LNCaP clone FGC (cell line): Measurements from ENCODE around the gene TLR3.

Experiments
- DNase-seq: peaks from one replicate; pipeline ENCODE4 v3.0.0-alpha.2; 2011; ENCODE audit warnings: low read depth
- H3K4me3 ChIP-seq: 2 replicates; pipeline ENCODE4 v1.5.1; 2011; ENCODE audit warnings: mild to moderate bottlenecking, low read depth, low read length, control low read depth
- TF ChIP-seq, protein P1 (sequence below): IDR thresholded peaks from 2 replicates; pipeline ENCODE4 v1.5.1; 2012; ENCODE audit warnings: mild to moderate bottlenecking; ENCODE audit not compliant: control insufficient read depth, insufficient read depth; ENCODE audit errors: extremely low read depth

Gene TLR3

DNA sequence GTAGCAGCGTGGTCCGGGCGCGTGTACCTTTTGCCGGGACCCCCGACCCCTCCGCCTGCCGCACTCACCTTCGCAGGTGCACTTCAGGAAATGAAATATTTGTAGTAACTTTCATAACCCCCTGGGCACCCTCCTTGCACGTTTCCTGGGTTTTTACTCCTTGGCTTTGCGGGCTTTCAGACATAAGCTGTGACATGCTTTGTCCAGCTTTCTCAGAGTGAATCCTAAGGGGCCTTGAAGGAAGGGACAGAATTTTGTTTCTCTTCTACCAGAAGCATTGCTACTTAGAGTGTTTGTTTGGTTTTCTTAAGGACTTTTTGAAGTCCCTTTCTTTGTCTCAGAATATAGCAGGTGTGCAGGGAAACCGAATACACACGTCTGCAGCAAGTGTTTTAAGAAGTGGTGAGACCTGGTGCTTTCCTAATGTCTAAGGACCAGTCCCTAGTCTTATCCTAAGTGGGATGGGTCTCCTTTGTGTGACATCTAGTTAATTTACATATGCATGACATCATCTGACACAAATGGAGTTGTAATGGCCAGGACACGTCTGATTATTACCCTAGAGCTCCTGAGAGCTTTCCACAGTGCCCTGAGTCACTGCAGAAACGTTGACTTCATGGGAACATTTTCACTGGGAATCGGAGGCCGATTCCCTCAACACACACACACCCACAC lies 36.8 kb downstream of the TLR3 start:
- no peak overlapping the region for H3K4me3 ChIP-seq
- DNase-seq: no peak

DNA sequence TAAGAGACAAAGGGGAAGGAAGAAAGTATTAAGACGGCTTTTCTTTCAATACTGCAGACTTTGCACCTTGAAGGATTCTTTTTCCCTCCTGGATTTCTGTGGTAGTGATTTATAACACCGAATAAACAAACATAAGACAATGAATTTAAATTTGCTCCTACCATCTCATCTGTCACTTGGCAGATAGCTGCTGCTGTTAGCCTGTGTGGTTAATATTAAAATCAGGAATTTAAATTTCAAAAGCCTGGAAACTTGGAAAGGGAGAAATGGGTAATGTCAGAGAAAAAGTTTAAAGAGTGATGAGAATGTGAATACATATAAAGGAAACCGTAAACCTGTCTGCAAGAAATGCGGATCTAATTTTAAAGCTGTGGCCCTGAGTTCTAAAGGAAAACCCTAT lies 39.0 kb downstream of the TLR3 start:
- H3K4me3 ChIP-seq: no peak overlapping the region
- DNase-seq: no peak
- TF ChIP-seq, protein P1, sequence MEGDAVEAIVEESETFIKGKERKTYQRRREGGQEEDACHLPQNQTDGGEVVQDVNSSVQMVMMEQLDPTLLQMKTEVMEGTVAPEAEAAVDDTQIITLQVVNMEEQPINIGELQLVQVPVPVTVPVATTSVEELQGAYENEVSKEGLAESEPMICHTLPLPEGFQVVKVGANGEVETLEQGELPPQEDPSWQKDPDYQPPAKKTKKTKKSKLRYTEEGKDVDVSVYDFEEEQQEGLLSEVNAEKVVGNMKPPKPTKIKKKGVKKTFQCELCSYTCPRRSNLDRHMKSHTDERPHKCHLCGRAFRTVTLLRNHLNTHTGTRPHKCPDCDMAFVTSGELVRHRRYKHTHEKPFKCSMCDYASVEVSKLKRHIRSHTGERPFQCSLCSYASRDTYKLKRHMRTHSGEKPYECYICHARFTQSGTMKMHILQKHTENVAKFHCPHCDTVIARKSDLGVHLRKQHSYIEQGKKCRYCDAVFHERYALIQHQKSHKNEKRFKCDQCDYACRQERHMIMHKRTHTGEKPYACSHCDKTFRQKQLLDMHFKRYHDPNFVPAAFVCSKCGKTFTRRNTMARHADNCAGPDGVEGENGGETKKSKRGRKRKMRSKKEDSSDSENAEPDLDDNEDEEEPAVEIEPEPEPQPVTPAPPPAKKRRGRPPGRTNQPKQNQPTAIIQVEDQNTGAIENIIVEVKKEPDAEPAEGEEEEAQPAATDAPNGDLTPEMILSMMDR: no peak

More for the DNA sequence above, 36.8 kb downstream of the TLR3 start:
- TF ChIP-seq, protein P1: no peak

DNA sequence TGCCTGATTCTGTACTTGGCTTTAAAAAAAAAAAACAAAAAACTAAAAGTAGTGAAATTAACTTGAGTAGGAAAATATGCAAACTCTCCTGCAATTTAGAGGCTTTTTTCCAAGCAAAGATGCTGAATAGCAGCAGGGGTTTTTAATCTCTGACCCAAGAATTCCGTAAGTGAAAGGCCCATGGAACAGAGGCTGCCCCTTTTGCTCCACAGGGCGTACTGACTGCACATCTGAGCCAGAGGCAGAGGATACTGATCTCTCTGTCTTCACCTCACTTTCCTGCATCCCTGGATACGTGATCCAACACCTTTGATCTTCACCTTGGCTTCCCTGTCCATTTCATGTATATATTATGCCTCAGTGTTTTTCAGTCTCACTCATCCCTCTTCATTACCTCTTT lies 39.4 kb downstream of the TLR3 start:
- TF ChIP-seq, protein P1: no peak
- no peak for DNase-seq
- H3K4me3 ChIP-seq: no peak overlapping the region

DNA sequence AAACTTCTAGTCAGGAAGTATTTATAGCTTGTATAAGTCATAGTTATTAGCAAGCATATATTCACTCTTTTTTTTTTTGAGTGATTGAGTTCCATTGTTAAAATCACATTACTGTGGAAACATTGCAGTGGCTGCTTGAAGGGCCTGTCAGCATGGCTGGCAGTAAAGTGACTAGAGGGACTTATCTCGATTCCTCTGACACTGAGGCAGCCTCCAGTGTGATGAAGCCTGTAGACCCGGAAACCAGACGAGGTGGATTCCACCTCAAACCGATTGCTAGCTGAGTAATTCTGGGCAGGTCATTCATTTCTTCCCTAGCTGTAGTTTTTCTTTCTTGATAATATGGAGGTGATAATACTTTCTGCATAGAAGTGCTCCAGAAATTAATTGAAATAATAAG lies 40.3 kb downstream of the TLR3 start:
- DNase-seq: no peak
- TF ChIP-seq, protein P1: no peak

DNA sequence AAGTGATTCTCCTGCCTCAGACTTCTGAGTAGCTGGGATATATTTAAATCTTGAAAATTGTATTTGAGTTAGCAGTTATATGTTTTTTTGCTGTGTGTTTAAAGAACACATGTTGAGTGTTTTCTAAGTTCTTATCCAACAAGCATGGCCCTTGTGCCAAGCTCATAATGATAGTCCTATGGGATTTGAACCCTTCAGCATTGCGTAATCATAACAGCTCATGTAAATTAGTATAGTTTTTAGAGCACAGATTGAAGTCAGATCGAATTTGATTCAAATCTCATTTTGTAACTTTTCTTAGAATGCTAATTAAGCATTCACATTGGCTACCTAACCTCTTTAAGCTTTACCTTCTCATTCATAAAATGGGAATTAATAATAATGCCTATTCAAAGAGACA lies 47.7 kb downstream of the TLR3 start:
- TF ChIP-seq, protein P1: no peak
- DNase-seq: no peak
- H3K4me3 ChIP-seq: no peak overlapping the region

More for the DNA sequence above, 40.3 kb downstream of the TLR3 start:
- H3K4me3 ChIP-seq: no peak overlapping the region

DNA sequence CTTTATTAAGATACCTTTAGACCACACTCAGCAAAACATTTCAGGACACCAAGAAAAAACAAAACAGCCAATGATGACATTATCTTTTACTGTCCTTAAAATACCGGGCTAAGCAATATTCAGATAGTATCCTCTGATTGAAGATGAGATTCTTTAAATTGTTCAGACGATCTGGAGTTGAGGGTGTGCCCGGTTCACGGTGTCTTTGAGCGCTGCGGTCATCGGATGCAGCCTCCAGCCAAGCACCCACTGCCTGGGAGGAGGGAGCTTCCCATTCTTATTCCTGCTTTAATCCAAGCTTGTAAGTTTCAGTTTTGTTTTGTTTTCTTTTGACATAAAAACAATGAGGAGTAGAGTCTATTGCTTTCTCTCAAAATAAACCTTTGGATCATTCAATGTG lies 49.6 kb downstream of the TLR3 start:
- TF ChIP-seq, protein P1: no peak
- no peak for DNase-seq
- H3K4me3 ChIP-seq: no peak overlapping the region

DNA sequence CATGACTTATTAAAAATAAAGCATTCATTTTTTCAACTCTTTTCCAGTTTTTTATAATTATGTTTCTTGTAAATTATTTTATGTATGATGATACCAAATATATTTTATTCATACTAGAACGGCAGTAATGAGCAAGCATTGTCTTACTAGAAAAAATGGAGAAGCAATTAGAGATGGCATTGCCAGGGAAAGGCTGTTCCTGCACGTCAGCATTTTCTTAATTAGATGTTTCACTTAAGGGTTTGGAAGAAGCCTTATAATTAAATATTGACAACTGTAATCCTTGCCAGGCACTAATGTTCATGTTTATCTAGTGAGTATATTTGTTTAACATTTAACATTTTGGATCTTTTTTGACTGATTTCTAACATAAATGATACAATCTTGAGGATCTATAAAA lies 52.1 kb downstream of the TLR3 start:
- peak; percentile 18 for DNase-seq

More for the DNA sequence above, 52.1 kb downstream of the TLR3 start:
- H3K4me3 ChIP-seq: no peak overlapping the region
- TF ChIP-seq, protein P1: no peak
